ENCODE results near the gene RALGAPA1. TPM values are rescaled to one million over a fixed set of nuclear protein-coding genes. Genes with fewer than 3 reads are reported as not detected.
"Not testable (repeated sequence)": the region's sequence is repeated elsewhere in the genome, so short reads cannot be mapped to it uniquely, and the experiment has no call there.

Gene RALGAPA1
- total RNA-seq, 1 donor from 2014 or later: 40.3 TPM

GRCh38 chr14:35829449-35829848, 20.4 kb upstream of the RALGAPA1 start:
- Mint-ChIP-seq H3K4me3 (no peak overlapping the region), H3K27ac (no peak overlapping the region), H3K36me3 (ENCODE audit: low read depth) (peaks cover 7% of the 10 kb centered on the region), H3K4me1 (ENCODE audit: low read depth) (peaks cover 16% of the 10 kb centered on the region), H3K9me3 (no peaks in the 10 kb centered on the region), H3K27me3 (ENCODE audit: insufficient read depth) (peaks cover 2% of the 10 kb centered on the region)
- intact Hi-C loops (cut with micrococcal nuclease): loop anchor here (5.0 to 10.0 kb wide), 7 partner anchors 87 to 1367 kb away; partner anchors contain the start of genes BAZ1A, EAPP, FAM177A1 and PSMA6
- DNase-seq (ENCODE audit: low spot score): no peak

DNA sequence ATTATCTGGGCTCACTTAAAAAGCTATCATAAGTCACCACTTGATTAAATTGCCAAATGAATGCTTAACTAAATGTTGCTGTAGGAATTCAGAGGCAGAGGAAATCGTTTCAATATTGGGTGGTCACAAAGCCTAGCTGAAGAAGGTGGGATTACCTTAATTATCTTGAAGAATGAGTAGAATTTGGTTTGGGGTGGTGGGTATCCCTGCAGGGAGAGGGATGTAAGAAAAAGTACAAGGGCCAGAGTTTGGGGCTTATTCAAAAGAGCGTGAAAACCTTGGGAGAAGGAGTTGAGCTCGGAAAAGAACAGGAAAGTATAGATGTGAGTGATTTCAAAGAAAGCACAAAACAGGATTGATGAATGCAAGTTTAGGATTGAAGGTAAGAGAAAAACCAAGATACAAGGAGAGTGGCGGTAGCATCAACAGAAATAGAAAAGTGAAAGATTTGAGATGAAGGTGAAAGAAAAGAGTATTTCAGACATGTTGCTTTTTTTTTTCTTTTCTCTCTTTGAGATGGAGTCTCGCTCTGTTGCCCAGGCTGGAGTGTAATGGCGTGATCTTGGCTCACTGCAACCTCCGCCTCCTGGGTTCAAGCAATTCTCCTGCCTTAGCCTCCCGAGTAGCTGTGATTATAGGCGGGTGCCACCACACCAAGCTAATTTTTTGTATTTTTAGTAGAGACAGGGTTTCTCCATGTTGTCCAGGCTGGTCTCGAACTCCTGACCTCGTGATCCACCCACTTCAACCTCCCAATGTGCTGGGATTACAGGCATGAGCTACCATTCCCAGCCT, 18.8 kb upstream of the RALGAPA1 start:
- H3K9me3 Mint-ChIP-seq: no peaks in the 10 kb centered on the region
- peaks cover 4% of the 10 kb centered on the region for H3K27me3 Mint-ChIP-seq (ENCODE audit: insufficient read depth)
- H3K4me3 Mint-ChIP-seq: peak overlapping the region; percentile 88
- DNase-seq (ENCODE audit: low spot score): no peak
- intact Hi-C loops (cut with micrococcal nuclease): loop anchor here (2.0 to 10.0 kb wide), 8 partner anchors 86 to 1366 kb away; partner anchors contain the start of genes BAZ1A, EAPP, FAM177A1 and PSMA6
- no peak overlapping the region for H3K27ac Mint-ChIP-seq
- peaks cover 7% of the 10 kb centered on the region for H3K36me3 Mint-ChIP-seq (ENCODE audit: low read depth)
- H3K4me1 Mint-ChIP-seq (ENCODE audit: low read depth): peaks cover 16% of the 10 kb centered on the region

GRCh38 chr14:35826952-35827416, 17.9 kb upstream of the RALGAPA1 start:
- peaks cover 7% of the 10 kb centered on the region for H3K36me3 Mint-ChIP-seq (ENCODE audit: low read depth)
- peak overlapping the region; percentile 20 for H3K27ac Mint-ChIP-seq
- intact Hi-C loops (cut with micrococcal nuclease): loop anchor here (1.0 to 10.0 kb wide), 12 partner anchors 18 to 1365 kb away; partner anchors contain the start of genes BAZ1A, EAPP, FAM177A1 and INSM2
- DNase-seq (ENCODE audit: low spot score): no peak
- H3K4me3 Mint-ChIP-seq: peak overlapping the region; percentile 88
- peaks cover 16% of the 10 kb centered on the region for H3K4me1 Mint-ChIP-seq (ENCODE audit: low read depth)
- no peaks in the 10 kb centered on the region for H3K9me3 Mint-ChIP-seq
- peaks cover 4% of the 10 kb centered on the region for H3K27me3 Mint-ChIP-seq (ENCODE audit: insufficient read depth)

DNA sequence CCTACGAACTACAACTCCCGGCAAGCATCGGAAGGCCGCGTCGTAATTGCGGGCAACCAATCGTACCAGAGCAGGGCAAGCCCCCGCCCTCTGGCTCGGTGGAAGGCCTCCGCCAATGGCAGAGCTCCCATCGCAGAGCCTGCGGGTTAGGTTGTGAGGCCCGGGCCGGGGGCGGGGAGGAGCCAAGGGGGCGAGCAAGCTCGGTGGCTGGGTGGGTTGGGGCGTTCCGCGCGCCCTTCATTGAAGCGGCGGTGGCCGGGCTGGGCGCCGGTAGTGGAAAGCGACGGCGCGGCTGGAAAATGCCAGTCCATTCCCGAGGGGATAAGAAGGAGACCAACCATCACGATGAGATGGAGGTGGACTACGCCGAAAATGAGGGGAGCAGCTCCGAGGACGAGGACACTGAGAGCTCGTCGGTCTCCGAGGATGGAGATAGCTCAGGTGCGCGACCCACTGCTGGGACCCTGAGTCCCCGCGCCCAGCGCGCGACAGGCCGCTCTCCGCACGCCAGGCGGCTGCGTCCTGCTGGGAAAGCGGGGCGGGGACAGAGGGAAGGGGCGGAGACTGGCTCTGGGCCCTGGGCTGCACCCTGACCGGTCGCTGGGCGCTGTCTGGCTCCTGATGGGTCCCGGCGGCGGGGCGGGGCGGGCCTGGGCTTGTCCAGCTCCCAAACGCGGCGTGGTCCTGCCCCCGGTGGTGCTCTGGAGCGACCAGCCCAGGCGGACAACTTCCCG, 17.3 kb upstream of the RALGAPA1 start, which contains the start of gene BRMS1L:
BRMS1L (plus strand) TSS at position 121 of the 734 bp plus-strand sequence; CDS start at position 300, 179 bp downstream.
- Mint-ChIP-seq H3K36me3 (ENCODE audit: low read depth) (peaks cover 5% of the 10 kb centered on the region), H3K9me3 (no peaks in the 10 kb centered on the region), H3K4me3 (peak within 1 kb of the TSS; percentile 88), H3K27ac (peak within 1 kb of the TSS; percentile 90), H3K4me1 (ENCODE audit: low read depth) (peaks cover 16% of the 10 kb centered on the region), H3K27me3 (ENCODE audit: insufficient read depth) (peaks cover 4% of the 10 kb centered on the region)
- intact Hi-C loops (cut with micrococcal nuclease): loop anchor here (1.0 to 10.0 kb wide), 12 partner anchors 17 to 1364 kb away; partner anchors contain the start of genes BAZ1A, EAPP, FAM177A1 and INSM2
- peak; percentile 96 for DNase-seq (ENCODE audit: low spot score)

DNA sequence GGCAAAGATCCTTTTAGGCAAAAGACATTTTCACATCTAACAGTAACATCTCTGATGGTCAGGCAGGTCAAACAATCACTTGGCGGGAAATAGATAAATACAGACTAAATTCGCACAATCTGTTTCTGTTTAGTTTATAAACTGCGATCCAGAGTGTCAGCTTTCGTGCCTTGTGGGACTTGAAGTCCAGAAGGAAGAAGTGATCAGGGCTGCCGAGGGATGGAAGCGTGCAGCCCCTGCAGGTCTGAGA, 16.8 kb upstream of the RALGAPA1 start:
- intact Hi-C loops (cut with micrococcal nuclease): loop anchor here (1.0 to 10.0 kb wide), 12 partner anchors 17 to 1364 kb away; partner anchors contain the start of genes BAZ1A, EAPP, FAM177A1 and INSM2
- Mint-ChIP-seq H3K4me3 (peak overlapping the region; percentile 88), H3K36me3 (ENCODE audit: low read depth) (peaks cover 5% of the 10 kb centered on the region), H3K4me1 (ENCODE audit: low read depth) (peaks cover 16% of the 10 kb centered on the region), H3K9me3 (no peaks in the 10 kb centered on the region), H3K27me3 (ENCODE audit: insufficient read depth) (peaks cover 4% of the 10 kb centered on the region), H3K27ac (peak overlapping the region; percentile 90)
- DNase-seq (ENCODE audit: low spot score): no peak

DNA sequence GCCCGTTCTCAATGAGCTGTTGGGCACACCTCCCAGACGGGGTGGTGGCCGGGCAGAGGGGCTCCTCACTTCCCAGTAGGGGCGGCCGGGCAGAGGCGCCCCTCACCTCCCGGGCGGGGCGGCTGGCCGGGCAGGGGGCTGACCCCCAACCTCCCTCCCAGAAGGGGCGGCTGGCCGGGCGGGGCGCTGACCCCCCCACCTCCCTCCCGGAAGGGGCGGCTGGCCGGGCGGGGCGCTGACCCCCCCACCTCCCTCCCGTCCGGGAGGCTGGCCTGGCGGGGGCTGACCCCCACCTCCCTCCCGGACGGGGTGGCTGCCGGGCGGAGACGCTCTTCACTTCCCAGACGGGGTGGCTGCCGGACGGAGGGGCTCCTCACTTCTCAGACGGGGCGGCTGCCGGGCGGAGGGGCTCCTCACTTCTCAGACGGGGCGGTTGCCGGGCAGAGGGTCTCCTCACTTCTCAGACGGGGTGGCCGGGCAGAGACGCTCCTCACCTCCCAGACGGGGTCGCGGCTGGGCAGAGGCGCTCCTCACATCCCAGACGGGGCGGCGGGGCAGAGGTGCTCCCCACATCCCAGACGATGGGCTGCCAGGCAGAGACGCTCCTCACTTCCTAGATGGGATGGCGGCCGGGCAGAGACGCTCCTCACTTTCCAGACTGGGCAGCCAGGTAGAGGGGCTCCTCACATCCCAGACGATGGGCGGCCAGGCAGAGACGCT, 15.5 kb upstream of the RALGAPA1 start:
- H3K27ac Mint-ChIP-seq; DNase-seq (ENCODE audit: low spot score); H3K36me3 Mint-ChIP-seq (ENCODE audit: low read depth); H3K27me3 Mint-ChIP-seq (ENCODE audit: insufficient read depth); H3K4me3 Mint-ChIP-seq; H3K9me3 Mint-ChIP-seq: not testable (repeated sequence)
- intact Hi-C loops (cut with micrococcal nuclease): loop anchor here (5.0 to 10.0 kb wide), 7 partner anchors 82 to 1362 kb away; partner anchors contain the start of genes BAZ1A, EAPP, FAM177A1 and PSMA6
- peaks cover 16% of the 10 kb centered on the region for H3K4me1 Mint-ChIP-seq (ENCODE audit: low read depth)

- Mint-ChIP-seq H3K9me3 (no peaks in the 10 kb centered on the region), H3K27me3 (ENCODE audit: insufficient read depth) (peaks cover 4% of the 10 kb centered on the region), H3K4me3 (no peak overlapping the region), H3K4me1 (ENCODE audit: low read depth) (peaks cover 11% of the 10 kb centered on the region), H3K36me3 (ENCODE audit: low read depth) (no peaks in the 10 kb centered on the region), H3K27ac (no peak overlapping the region)
- intact Hi-C loops (cut with micrococcal nuclease): loop anchor here (10.0 kb wide), 1 partner anchor 948 kb away; the partner anchor contains the start of gene BAZ1A
- DNase-seq (ENCODE audit: low spot score): no peak
Observed at GRCh38 chr14:35822501-35822900, 13.4 kb upstream of the RALGAPA1 start.

- Mint-ChIP-seq H3K27me3 (ENCODE audit: insufficient read depth) (peaks cover 4% of the 10 kb centered on the region), H3K27ac (no peak overlapping the region), H3K36me3 (ENCODE audit: low read depth) (no peaks in the 10 kb centered on the region), H3K4me3 (no peak overlapping the region), H3K9me3 (no peaks in the 10 kb centered on the region), H3K4me1 (ENCODE audit: low read depth) (peaks cover 5% of the 10 kb centered on the region)
- DNase-seq (ENCODE audit: low spot score): no peak
- intact Hi-C loops (cut with micrococcal nuclease): loop anchor here (10.0 kb wide), 1 partner anchor 947 kb away; the partner anchor contains the start of gene BAZ1A
Observed at GRCh38 chr14:35821564-35822411, 12.7 kb upstream of the RALGAPA1 start.

DNA sequence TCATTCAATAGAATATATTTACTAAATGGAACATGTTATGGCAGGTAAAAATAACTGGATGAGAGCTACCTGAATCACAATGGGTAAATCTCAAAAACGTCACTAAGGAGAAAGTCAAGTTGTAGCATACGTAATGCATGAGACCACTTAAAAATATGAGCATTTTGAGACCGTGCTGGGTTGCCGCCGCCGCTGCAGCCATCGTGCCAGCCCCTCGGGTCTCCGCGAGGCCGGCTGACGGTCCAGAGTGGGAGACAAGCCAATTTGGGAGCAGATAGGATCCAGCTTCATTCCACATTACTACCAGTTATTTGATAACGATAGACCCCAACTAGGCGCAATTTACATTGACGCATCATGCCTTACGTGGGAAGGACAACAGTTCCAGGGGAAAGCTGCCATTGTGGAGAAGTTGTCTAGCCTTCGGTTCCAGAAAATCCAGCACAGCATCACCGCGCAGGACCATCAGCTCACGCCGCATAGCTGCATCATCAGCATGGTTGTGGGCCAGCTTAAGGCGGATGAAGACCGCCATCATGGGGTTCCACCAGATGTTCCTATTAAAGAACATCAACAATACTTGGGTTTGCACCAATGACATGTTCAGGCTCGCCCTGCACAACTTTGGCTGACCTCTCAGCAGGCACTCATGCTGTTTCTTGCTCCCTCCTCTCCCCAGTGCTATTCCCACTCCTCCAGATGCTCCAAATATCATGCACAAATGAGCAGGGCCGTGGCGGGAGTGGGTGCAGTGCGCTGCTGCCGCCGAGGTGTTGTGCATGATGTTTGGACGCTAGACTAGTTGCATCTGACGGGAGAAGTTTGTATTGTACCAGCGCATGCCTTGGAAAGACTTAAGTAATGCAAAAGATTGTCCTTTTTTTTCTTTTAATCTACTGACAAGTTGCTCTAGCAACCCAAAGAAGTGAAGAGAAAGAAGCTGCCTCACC, 10.8 kb upstream of the RALGAPA1 start:
- H3K4me3 Mint-ChIP-seq: no peak overlapping the region
- no peaks in the 10 kb centered on the region for H3K36me3 Mint-ChIP-seq (ENCODE audit: low read depth)
- H3K27ac Mint-ChIP-seq: no peak overlapping the region
- H3K4me1 Mint-ChIP-seq (ENCODE audit: low read depth): no peaks in the 10 kb centered on the region
- peaks cover 2% of the 10 kb centered on the region for H3K27me3 Mint-ChIP-seq (ENCODE audit: insufficient read depth)
- no peak for DNase-seq (ENCODE audit: low spot score)
- no peaks in the 10 kb centered on the region for H3K9me3 Mint-ChIP-seq
- intact Hi-C loops (cut with micrococcal nuclease): loop anchor here (10.0 kb wide), 1 partner anchor 945 kb away; the partner anchor contains the start of gene BAZ1A

DNA sequence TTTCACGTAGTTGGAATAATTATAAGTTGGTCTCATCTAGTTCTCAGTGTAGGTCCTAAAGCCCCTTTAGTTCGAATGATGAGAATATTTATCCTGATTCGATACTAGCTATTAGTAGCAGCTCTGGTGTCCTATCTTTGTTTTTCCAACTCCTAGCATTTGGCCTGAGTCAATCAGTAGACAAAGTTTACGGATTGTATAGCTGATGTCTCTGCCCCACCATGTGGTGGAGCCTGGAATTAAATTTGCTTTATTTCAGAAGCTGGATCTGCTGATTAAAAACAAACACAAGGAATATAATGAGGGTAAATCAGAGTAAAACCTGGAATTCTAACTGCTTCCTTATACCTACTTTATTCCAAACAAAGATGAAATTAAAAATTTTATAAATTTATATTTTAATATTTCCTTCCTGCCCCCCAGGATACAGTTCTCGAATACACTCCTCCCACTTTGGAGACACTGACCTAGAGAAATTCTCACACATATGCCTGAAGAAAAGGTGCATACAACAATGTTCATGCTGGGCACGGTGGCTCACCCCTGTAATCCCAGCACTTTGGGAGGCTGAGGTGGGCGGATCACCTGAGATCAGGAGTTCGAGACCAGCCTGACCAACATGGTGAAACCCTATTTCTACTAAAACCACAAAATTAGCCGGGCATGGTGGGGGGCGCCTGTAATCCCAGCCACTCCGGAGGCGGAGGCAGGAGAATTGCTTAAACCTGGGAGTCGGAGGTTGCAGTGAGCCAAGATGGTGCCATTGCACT, 9.4 kb upstream of the RALGAPA1 start:
- peaks cover 2% of the 10 kb centered on the region for H3K27me3 Mint-ChIP-seq (ENCODE audit: insufficient read depth)
- intact Hi-C loops (cut with micrococcal nuclease): no loop called here

More for the DNA sequence above, 9.4 kb upstream of the RALGAPA1 start:
- no peak overlapping the region for H3K27ac Mint-ChIP-seq
- DNase-seq (ENCODE audit: low spot score): no peak
- no peaks in the 10 kb centered on the region for H3K9me3 Mint-ChIP-seq
- H3K36me3 Mint-ChIP-seq (ENCODE audit: low read depth): no peaks in the 10 kb centered on the region
- no peak overlapping the region for H3K4me3 Mint-ChIP-seq
- no peaks in the 10 kb centered on the region for H3K4me1 Mint-ChIP-seq (ENCODE audit: low read depth)
